ENCODE results near the gene RNF220.
A peak's percentile ranks its signal among the peaks of the same experiment; 100 is the strongest.

Gene RNF220

GRCh38 chr1:44631647-44632539 lies 226.8 kb downstream of the RNF220 start (continued):
- TF ChIP-seq ZNF692 (tag by site-specific recombination; IDR thresholded peaks at IDR 0.05) (no peak), ZFP37 (tag by site-specific recombination; IDR thresholded peaks at IDR 0.05) (peak; percentile 49; the same call in 1 of the 2 replicates), ZNF140 (tag by site-specific recombination; IDR thresholded peaks at IDR 0.05) (no peak), ZNF221 (tag by site-specific recombination; IDR thresholded peaks at IDR 0.05; ENCODE audit: borderline replicate concordance) (no peak), ZNF398 (tag by site-specific recombination; IDR thresholded peaks at IDR 0.05) (peak; percentile 92), ZNF416 (tag by site-specific recombination; IDR thresholded peaks at IDR 0.05) (no peak), ZNF830 (tag by site-specific recombination; IDR thresholded peaks at IDR 0.05; ENCODE audit: low read depth) (no peak), ZNF366 (tag by site-specific recombination; conservative IDR thresholded peaks at IDR 0.05) (no peak), ZNF777 (tag by site-specific recombination; IDR thresholded peaks at IDR 0.05; ENCODE audit: borderline replicate concordance) (no peak), KLF10 (tag by site-specific recombination; IDR thresholded peaks at IDR 0.05) (peak; percentile 13; the same call in 1 of the 2 replicates), KLF1 (tag by site-specific recombination; IDR thresholded peaks at IDR 0.05) (peak; percentile 36), CTCF (tag by site-specific recombination; IDR thresholded peaks at IDR 0.05) (no peak), ZNF658 (tag by site-specific recombination; IDR thresholded peaks at IDR 0.05) (no peak), ZBTB48 (tag by site-specific recombination; IDR thresholded peaks at IDR 0.05) (peak; percentile 91), ZNF292 (tag by site-specific recombination; IDR thresholded peaks at IDR 0.05; ENCODE audit: borderline replicate concordance, low read depth) (no peak), ZNF791 (tag by site-specific recombination; IDR thresholded peaks at IDR 0.05) (no peak), FEZF1 (tag by site-specific recombination; IDR thresholded peaks at IDR 0.05) (0 out of 2 replicates have a peak, but pooled peaks have one; percentile 3), ZSCAN18 (tag by site-specific recombination; IDR thresholded peaks at IDR 0.05) (0 out of 2 replicates have a peak, but pooled peaks have one; percentile 46), ZNF350 (tag by site-specific recombination; IDR thresholded peaks at IDR 0.05) (no peak), KLF7 (tag by site-specific recombination; IDR thresholded peaks at IDR 0.05; ENCODE audit: borderline replicate concordance) (peak; percentile 45; the same call in 1 of the 2 replicates), ZNF501 (tag by site-specific recombination; IDR thresholded peaks at IDR 0.05) (peak; percentile 68), ZSCAN5A (tag by site-specific recombination; IDR thresholded peaks at IDR 0.05) (0 out of 2 replicates have a peak, but pooled peaks have one; percentile 40), REPIN1 (tag by site-specific recombination; IDR thresholded peaks at IDR 0.05; ENCODE audit: low read depth) (peak; percentile 62; the same call in 1 of the 2 replicates), ZNF211 (tag by site-specific recombination; IDR thresholded peaks at IDR 0.05; ENCODE audit: low read depth) (no peak), ZNF701 (tag by site-specific recombination; IDR thresholded peaks at IDR 0.05) (no peak), ZNF704 (tag by site-specific recombination; IDR thresholded peaks at IDR 0.05) (no peak), ZBTB1 (tag by site-specific recombination; IDR thresholded peaks at IDR 0.05) (0 out of 2 replicates have a peak, but pooled peaks have one; percentile 67)
